Spleen (tissue), 7 donors: ENCODE results near the gene BMP6.

Experiments used
- CTCF ChIP-seq, 11 experiments: fragments of 200-600 bp in 7 of 11; fragments of 450-650 bp in 4 of 11; sonication (generic) in 4 of 11; IDR thresholded peaks in 8 of 11; conservative IDR thresholded peaks in 3 of 11; 1 replicate in 7 of 11; 2 replicates in 4 of 11; pipeline versions ENCODE4 v1.4.0 to v1.8.0; 2016 to 2021; ENCODE audit warnings: antibody characterized with exemption in 11 of 11, inconsistent platforms in 4 of 11, mild to moderate bottlenecking in 1 of 11
- POLR2A ChIP-seq, 3 donors: fragments of 450-650 bp; IDR thresholded peaks; one replicate each; pipeline ENCODE4 v1.5.1; 2017; ENCODE audit warnings: antibody characterized with exemption in 3 of 3, mild to moderate bottlenecking in 1 of 3
- donor health status: DM: no; HTN: no; CAD: no; lungs with moderate emphysema.
- donor health status: DM: no; HTN: no; CAD: no.
- donor health status: DM: no; HTN: no; CAD: no.

GRCh38 chr6:7687145-7688111 is 38.5 kb upstream of the BMP6 start:
- TF ChIP-seq CTCF (IDR thresholded peaks at IDR 0.05 in 8 of 11, conservative IDR thresholded peaks at IDR 0.05 in 3 of 11) (no peak), POLR2A (IDR thresholded peaks at IDR 0.05) (no peak)
